ENCODE measurements around the gene FGD2.

FGD2 gene

GRCh38 chr6:37022135-37022863, 16.8 kb downstream of the FGD2 start:
- H3K27me3 Mint-ChIP-seq: no peaks in the 10 kb centered on the region
- peak overlapping the region; percentile 85 for H3K27ac Mint-ChIP-seq
- no peaks in the 10 kb centered on the region for H3K9me3 Mint-ChIP-seq
- DNase-seq: no peak
- H3K4me3 Mint-ChIP-seq: no peak overlapping the region
- H3K4me1 Mint-ChIP-seq: peaks cover 93% of the 10 kb centered on the region
- peaks cover 7% of the 10 kb centered on the region for H3K36me3 Mint-ChIP-seq
- CTCF ChIA-PET: interaction anchor here (0.8 to 25.3 kb wide), 25 partner anchors 9 to 549 kb away, joined by 3 to 697 read pairs (median 5); partner anchors contain the start of genes C6orf89, CMTR1 and PIM1

DNA sequence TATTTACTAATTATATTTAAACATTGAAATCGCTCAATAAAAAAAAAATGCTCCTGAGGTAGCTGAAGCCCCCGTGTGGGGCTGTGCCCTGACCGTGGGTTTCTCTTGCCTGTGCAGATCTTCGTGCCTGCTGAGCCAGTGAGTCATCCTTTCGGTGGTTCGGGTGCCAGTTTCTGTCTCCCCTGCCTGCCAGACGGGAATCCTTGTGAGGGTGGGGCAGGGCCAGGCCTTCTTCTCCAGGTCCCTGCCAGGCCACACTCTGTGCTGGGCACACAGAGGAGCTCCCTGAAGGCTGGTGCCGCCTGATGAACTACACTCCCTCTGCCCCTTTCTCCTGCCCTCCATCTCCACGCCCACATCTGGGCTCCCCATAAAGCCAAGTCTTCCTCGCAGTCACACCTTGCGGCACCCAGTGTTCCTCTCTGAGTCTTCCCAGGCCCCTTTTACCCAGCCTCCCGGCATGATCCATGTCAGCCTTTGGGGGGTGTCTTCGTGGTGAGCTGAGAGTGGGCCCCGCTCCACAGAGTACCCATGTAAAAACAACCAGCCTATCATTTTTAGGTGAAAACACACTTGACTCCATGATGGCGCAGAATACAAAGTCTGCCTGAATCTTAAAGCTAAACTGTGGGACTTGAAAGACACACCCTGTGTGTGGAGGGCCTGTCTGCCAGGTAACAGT, 19.3 kb downstream of the FGD2 start:
- Mint-ChIP-seq H3K36me3 (peaks cover 8% of the 10 kb centered on the region), H3K4me3 (no peak overlapping the region), H3K27me3 (no peaks in the 10 kb centered on the region), H3K4me1 (peaks cover 91% of the 10 kb centered on the region), H3K27ac (peak overlapping the region; percentile 79), H3K9me3 (no peaks in the 10 kb centered on the region)
- CTCF ChIA-PET: interaction anchor here (0.8 to 25.3 kb wide), 6 partner anchors 24 to 286 kb away, joined by 3 to 697 read pairs (median 238); partner anchors contain the start of gene PIM1
- DNase-seq: peak; percentile 49

DNA sequence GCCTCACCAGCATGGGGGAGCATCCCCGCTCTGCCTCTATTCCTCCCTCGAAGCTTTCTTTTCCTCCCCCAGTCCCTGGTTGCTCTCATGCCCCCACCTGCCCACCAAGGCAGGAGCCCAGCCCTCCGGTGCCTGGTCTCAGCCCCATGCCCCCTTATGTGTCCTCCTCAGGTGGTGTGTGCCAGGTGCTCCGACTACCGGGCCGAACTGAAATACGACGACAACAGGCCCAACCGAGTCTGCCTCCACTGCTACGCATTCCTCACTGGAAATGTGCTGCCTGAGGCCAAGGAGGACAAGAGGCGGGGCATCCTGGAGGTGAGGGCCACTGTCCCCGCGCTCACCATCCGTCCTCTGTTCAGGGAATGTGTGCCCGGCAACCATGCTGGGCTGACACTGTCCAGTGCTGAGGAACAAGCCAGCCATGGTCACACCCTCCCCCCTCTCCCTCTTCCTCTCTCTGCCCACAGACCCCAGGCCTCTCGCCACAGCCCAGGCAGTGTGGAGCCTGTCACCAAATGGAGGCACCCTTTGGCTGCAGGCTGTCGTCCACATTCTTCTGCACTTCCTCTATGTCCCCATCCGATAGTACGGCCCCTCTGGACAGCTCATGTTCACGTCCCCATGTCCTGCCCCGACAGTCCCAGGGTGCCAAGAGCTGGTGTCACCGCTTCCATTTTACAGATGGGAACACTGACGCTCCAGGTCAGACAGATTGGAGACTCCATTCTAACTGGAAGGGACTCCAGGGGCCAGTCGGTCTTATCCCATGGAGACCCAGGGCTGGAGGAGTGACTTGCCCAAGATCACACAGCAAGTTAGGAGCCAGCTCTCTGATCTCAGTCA, 20.4 kb downstream of the FGD2 start:
- Mint-ChIP-seq H3K27ac (peak overlapping the region; percentile 70), H3K4me3 (no peak overlapping the region), H3K9me3 (peaks cover 4% of the 10 kb centered on the region), H3K4me1 (peaks cover 92% of the 10 kb centered on the region), H3K36me3 (peaks cover 14% of the 10 kb centered on the region), H3K27me3 (no peaks in the 10 kb centered on the region)
- no peak for DNase-seq
- CTCF ChIA-PET: interaction anchor here (0.8 to 25.3 kb wide), 7 partner anchors 8 to 285 kb away, joined by 3 to 697 read pairs (median 182); partner anchors contain the start of gene PIM1

DNA sequence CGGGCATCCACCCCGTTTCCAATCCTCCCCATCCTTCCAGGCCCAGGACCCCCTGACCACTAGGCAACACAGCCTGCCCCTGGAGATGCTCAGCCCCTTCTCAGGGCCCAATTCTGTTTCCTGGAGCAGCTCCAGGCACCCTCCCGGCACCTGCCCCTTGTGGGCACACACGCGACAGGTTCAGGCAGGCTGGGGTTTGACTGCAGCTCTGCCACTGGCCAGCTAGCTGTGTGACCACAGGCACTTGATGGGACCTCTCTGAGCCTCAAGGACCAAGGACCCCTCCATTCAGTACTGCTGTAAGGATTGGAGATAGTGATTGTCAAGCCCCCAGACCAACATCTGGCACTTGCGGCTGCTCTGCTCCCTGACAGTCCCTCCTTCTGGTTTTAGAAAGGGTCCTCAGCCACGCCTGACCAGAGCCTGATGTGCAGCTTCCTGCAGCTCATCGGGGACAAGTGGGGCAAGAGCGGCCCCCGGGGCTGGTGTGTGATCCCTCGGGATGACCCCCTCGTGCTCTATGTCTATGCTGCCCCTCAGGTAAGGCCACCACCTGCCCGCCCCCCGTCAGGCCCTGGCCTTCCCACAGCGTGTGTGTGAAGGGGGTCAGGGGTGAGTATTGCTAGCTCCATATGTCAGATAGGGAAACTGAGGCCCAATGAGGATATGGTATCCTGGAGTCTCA, 21.7 kb downstream of the FGD2 start:
- H3K9me3 Mint-ChIP-seq: peaks cover 4% of the 10 kb centered on the region
- DNase-seq: no peak
- no peaks in the 10 kb centered on the region for H3K27me3 Mint-ChIP-seq
- peaks cover 81% of the 10 kb centered on the region for H3K4me1 Mint-ChIP-seq
- peaks cover 14% of the 10 kb centered on the region for H3K36me3 Mint-ChIP-seq
- H3K27ac Mint-ChIP-seq: no peak overlapping the region
- no peak overlapping the region for H3K4me3 Mint-ChIP-seq
- CTCF ChIA-PET: interaction anchor here (0.9 to 25.3 kb wide), 6 partner anchors 8 to 181 kb away, joined by 3 to 697 read pairs (median 150); partner anchors contain the start of gene PIM1

DNA sequence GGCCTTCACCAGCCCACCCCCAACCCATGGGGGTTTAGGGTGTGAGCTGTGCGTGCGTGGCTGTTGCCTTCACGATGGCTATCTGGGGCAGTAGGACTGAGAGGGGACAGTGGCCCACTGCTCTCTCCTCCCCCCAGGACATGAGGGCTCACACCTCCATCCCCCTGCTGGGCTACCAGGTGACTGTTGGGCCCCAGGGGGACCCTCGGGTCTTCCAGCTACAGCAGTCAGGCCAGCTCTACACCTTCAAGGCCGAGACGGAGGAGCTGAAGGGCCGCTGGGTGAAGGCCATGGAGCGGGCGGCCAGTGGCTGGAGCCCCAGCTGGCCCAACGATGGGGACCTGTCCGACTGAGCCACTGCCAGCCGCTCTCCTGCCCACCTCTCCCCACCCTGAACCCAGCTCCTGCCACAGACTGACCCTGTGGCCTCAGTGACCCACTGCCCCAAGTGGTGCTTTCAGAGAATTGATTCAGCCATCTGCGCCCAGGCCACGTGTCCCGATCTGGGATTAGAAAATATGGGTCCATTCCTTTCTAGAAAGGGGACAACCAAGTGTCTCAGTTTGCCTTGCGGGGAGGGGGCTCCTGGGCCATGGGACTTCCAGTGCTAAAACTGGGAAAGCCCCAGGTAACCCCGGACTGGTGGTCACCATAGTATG, 22.5 kb downstream of the FGD2 start:
- Mint-ChIP-seq H3K27ac (peak overlapping the region; percentile 34), H3K4me3 (no peak overlapping the region), H3K36me3 (peaks cover 16% of the 10 kb centered on the region), H3K27me3 (no peaks in the 10 kb centered on the region), H3K9me3 (peaks cover 4% of the 10 kb centered on the region), H3K4me1 (peaks cover 78% of the 10 kb centered on the region)
- CTCF ChIA-PET: interaction anchor here (1.7 to 25.3 kb wide), 7 partner anchors 10 to 180 kb away, joined by 4 to 697 read pairs (median 10); partner anchors contain the start of gene PIM1
- DNase-seq: no peak

GRCh38 chr6:37029249-37029971, 24.0 kb downstream of the FGD2 start:
- no peaks in the 10 kb centered on the region for H3K27me3 Mint-ChIP-seq
- no peak overlapping the region for H3K4me3 Mint-ChIP-seq
- CTCF ChIA-PET: interaction anchor here (0.7 to 25.3 kb wide), 17 partner anchors 7 to 285 kb away, joined by 3 to 697 read pairs (median 6); partner anchors contain the start of gene PIM1
- DNase-seq: peak; percentile 60
- peaks cover 78% of the 10 kb centered on the region for H3K4me1 Mint-ChIP-seq
- H3K27ac Mint-ChIP-seq: peak overlapping the region; percentile 79
- peaks cover 14% of the 10 kb centered on the region for H3K36me3 Mint-ChIP-seq
- peaks cover 4% of the 10 kb centered on the region for H3K9me3 Mint-ChIP-seq

DNA sequence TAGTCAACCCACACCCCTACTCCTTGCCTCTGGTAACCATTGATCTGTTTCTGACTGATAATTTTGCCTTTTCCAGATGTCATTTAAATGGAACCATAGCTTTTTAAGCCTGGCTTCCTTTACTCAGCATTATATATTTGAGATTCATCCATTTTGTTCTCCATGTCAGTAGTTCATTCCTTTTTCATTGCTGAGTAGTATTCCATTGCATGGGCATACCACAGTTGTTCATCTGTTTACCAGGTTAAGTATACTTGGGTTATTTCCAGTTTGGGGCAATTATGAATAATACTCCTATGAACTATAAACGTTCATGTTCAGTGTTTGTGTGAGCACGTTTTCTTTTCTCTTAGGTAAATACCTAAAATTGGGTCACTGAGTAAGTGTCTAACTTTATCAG, 25.1 kb downstream of the FGD2 start:
- H3K4me1 Mint-ChIP-seq: peaks cover 73% of the 10 kb centered on the region
- CTCF ChIA-PET: interaction anchor here (1.4 to 25.3 kb wide), 7 partner anchors 8 to 284 kb away, joined by 3 to 697 read pairs (median 14); partner anchors contain the start of gene PIM1
- H3K27ac Mint-ChIP-seq: peak overlapping the region; percentile 25
- no peaks in the 10 kb centered on the region for H3K27me3 Mint-ChIP-seq
- no peak overlapping the region for H3K4me3 Mint-ChIP-seq
- no peak for DNase-seq
- H3K36me3 Mint-ChIP-seq: peaks cover 14% of the 10 kb centered on the region
- peaks cover 4% of the 10 kb centered on the region for H3K9me3 Mint-ChIP-seq

- Mint-ChIP-seq H3K27me3 (no peaks in the 10 kb centered on the region), H3K36me3 (peaks cover 14% of the 10 kb centered on the region), H3K9me3 (peaks cover 4% of the 10 kb centered on the region), H3K4me3 (no peak overlapping the region), H3K4me1 (peaks cover 60% of the 10 kb centered on the region), H3K27ac (no peak overlapping the region)
- no peak for DNase-seq
- CTCF ChIA-PET: interaction anchor here (1.2 to 25.3 kb wide), 5 partner anchors 10 to 282 kb away, joined by 3 to 697 read pairs (median 293); partner anchors contain the start of gene PIM1
Observed at GRCh38 chr6:37032239-37032638, 26.8 kb downstream of the FGD2 start.

- H3K4me1 Mint-ChIP-seq: peaks cover 58% of the 10 kb centered on the region
- DNase-seq: no peak
- CTCF ChIA-PET: interaction anchor here (1.3 to 25.3 kb wide), 4 partner anchors 12 to 175 kb away, joined by 4 to 697 read pairs (median 200); no protein-coding TSS in a partner anchor
- peaks cover 4% of the 10 kb centered on the region for H3K9me3 Mint-ChIP-seq
- no peaks in the 10 kb centered on the region for H3K27me3 Mint-ChIP-seq
- H3K27ac Mint-ChIP-seq: no peak overlapping the region
- H3K36me3 Mint-ChIP-seq: peaks cover 14% of the 10 kb centered on the region
- H3K4me3 Mint-ChIP-seq: no peak overlapping the region
Observed at GRCh38 chr6:37033255-37033654, 27.8 kb downstream of the FGD2 start.

DNA sequence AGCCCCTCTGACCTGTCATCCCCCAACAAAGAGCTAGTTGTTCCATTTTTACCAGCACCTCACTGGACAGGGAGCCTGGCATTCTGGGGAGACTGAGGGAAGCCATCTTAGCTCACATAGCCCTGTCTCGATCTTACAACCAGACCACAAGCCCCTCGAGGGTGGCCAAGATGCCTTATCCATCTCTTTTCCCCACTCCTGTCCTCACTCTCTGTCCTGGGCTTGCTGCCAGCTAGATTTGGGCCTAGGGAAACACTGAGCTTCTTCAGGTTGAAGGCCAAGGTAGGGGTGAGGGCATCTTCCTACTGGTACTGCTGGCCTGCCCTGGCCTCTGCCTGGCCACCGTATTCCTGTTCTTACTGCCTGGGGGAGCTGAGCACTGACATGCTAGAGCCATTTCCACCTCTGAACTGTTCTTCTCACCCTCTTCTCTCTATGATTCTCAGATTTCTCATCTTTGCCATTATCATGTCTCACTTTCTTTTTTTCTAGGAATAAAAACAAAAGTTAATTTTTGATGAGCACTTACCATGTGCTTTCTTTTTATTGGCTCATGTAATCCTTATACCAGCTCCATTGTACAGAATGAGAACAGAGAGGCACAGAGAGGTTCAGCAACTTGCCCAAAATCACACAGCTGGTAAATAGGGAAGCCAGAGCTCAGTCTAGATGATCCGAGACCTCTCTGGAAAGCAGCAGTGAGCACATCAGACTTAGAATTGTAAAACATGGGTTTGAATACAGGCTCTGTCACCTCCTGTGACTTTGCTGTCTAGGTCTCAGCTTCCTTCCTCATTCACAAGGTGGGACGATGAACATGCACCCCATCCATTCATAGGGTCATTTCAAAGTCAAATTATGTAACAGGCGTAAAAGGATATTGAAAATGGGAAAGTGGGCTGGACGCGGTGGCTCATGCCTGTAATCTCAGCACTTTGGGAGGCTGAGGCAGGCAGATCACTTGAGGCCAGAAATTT, 28.7 kb downstream of the FGD2 start:
- CTCF ChIA-PET: interaction anchor here (1.3 to 25.3 kb wide), 4 partner anchors 12 to 174 kb away, joined by 4 to 697 read pairs (median 200); no protein-coding TSS in a partner anchor
- Mint-ChIP-seq H3K27me3 (no peaks in the 10 kb centered on the region), H3K9me3 (peaks cover 4% of the 10 kb centered on the region), H3K27ac (peak overlapping the region; percentile 42), H3K4me1 (peaks cover 59% of the 10 kb centered on the region), H3K36me3 (peaks cover 16% of the 10 kb centered on the region), H3K4me3 (no peak overlapping the region)
- no peak for DNase-seq

GRCh38 chr6:37036146-37036545, 30.7 kb downstream of the FGD2 start:
- peaks cover 59% of the 10 kb centered on the region for H3K4me1 Mint-ChIP-seq
- H3K36me3 Mint-ChIP-seq: peaks cover 11% of the 10 kb centered on the region
- CTCF ChIA-PET: interaction anchor here (25.3 kb wide), 1 partner anchor 12 kb away, joined by 391 read pairs; no protein-coding TSS in a partner anchor
- peaks cover 4% of the 10 kb centered on the region for H3K9me3 Mint-ChIP-seq
- H3K27me3 Mint-ChIP-seq: no peaks in the 10 kb centered on the region
- H3K4me3 Mint-ChIP-seq: no peak overlapping the region
- DNase-seq: no peak
- H3K27ac Mint-ChIP-seq: no peak overlapping the region

Data from activated naive CD4-positive, alpha-beta T cell treated with anti-CD3 and anti-CD28 coated beads, Interleukin-2, amount 10 ng/mL, durations not matched to agents 7 days and 5 days (primary cell).